C4-2B (cell line): ENCODE data around the gene TTC16.

Source experiments
- H3K27ac ChIP-seq: fragments of 450-650 bp; 2 replicates; pipeline ENCODE4 v1.5.1; 2017
- CTCF ChIP-seq: fragments of 450-650 bp; conservative IDR thresholded peaks from 2 replicates; pipeline ENCODE4 v1.5.1; 2017; ENCODE audit warnings: mild to moderate bottlenecking
- ZFX ChIP-seq: fragments of 450-650 bp; IDR thresholded peaks from 2 replicates; pipeline ENCODE4 v1.6.1; 2017

Gene TTC16

GRCh38 chr9:127714951-127715469 is 869 bp upstream of the TTC16 start:
- TF ChIP-seq CTCF (no peak), ZFX (no peak)
- H3K27ac ChIP-seq: peak overlapping the region; percentile 68

GRCh38 chr9:127716412-127716811 is 533 bp downstream of the TTC16 start:
- TF ChIP-seq CTCF (no peak), ZFX (no peak)
- peak overlapping the region; percentile 68 for H3K27ac ChIP-seq

- H3K27ac ChIP-seq: no peak overlapping the region
- TF ChIP-seq CTCF (no peak), ZFX (no peak)
Observed at GRCh38 chr9:127717766-127718165, 1.9 kb downstream of the TTC16 start.

- TF ChIP-seq ZFX (no peak), CTCF (no peak)
- H3K27ac ChIP-seq: no peak overlapping the region
Observed at GRCh38 chr9:127720031-127720864, 4.4 kb downstream of the TTC16 start.

GRCh38 chr9:127720865-127721227 is 5.0 kb downstream of the TTC16 start:
- TF ChIP-seq CTCF (no peak), ZFX (no peak)
- H3K27ac ChIP-seq: no peak overlapping the region

- TF ChIP-seq CTCF (no peak), ZFX (no peak)
- H3K27ac ChIP-seq: no peak overlapping the region
Observed at GRCh38 chr9:127721391-127721821, 5.5 kb downstream of the TTC16 start.

GRCh38 chr9:127722055-127722745 is 6.3 kb downstream of the TTC16 start:
- no peak overlapping the region for H3K27ac ChIP-seq

More at GRCh38 chr9:127722055-127722745, 6.3 kb downstream of the TTC16 start:
- TF ChIP-seq ZFX: no peak
- no peak for TF ChIP-seq CTCF
